ENCODE measurements around the gene LGALS3BP. TPM values are rescaled to one million over a fixed set of nuclear protein-coding genes. Genes with fewer than 3 reads are reported as not detected.

Gene LGALS3BP
- total and polyA plus RNA-seq, 4 donors: 183 to 479 (median 245) TPM

GRCh38 chr17:78992542-78993212 is 13.0 kb upstream of the LGALS3BP start:
- no peak for TF ChIP-seq CTCF (IDR thresholded peaks at IDR 0.05; ENCODE audit: control extremely low read depth, extremely low read depth)
- H3K9ac ChIP-seq (ENCODE audit: insufficient read depth in 1 of 2, low read length in 2 of 2): no peak overlapping the region
- 73 to 88% methylated on average over 12 of the region's 12 CpGs for WGBS, 2 donors
- no peak for DNase-seq
- no peak for ATAC-seq (ENCODE audit: insufficient read depth, low FRiP score)
- peaks cover 0 to 3% (median 0%) of the 10 kb centered on the region in 5 donors for H3K4me1 ChIP-seq (ENCODE audit: control insufficient read depth in 5 of 5, insufficient read depth in 5 of 5, low read length in 5 of 5)
- H3K4me3 ChIP-seq: no peak overlapping the region
- no peaks in the 10 kb centered on the region for H3K27me3 ChIP-seq (ENCODE audit: control insufficient read depth in 3 of 3, insufficient read depth in 3 of 3, low read length in 2 of 3)
- H3K9me3 ChIP-seq (ENCODE audit: control insufficient read depth in 4 of 4, insufficient read depth in 3 of 4, low read length in 3 of 4): no peaks in the 10 kb centered on the region
- H3K36me3 ChIP-seq (ENCODE audit: control insufficient read depth in 4 of 4, insufficient read depth in 4 of 4, low read length in 4 of 4): peaks cover 15 to 59% (median 31%) of the 10 kb centered on the region in 4 donors
- no peak overlapping the region for H3K27ac ChIP-seq (ENCODE audit: low read depth in 1 of 2, low read length in 1 of 2)

GRCh38 chr17:78991906-78992532 is 12.3 kb upstream of the LGALS3BP start:
- Histone ChIP-seq H3K27ac (ENCODE audit: low read depth in 1 of 2, low read length in 1 of 2) (no peak overlapping the region), H3K4me3 (no peak overlapping the region), H3K9me3 (ENCODE audit: control insufficient read depth in 4 of 4, insufficient read depth in 3 of 4, low read length in 3 of 4) (no peaks in the 10 kb centered on the region), H3K9ac (ENCODE audit: insufficient read depth in 1 of 2, low read length in 2 of 2) (no peak overlapping the region), H3K4me1 (ENCODE audit: control insufficient read depth in 5 of 5, insufficient read depth in 5 of 5, low read length in 5 of 5) (peaks cover 0 to 3% (median under 1%) of the 10 kb centered on the region in 5 donors), H3K27me3 (ENCODE audit: control insufficient read depth in 3 of 3, insufficient read depth in 3 of 3, low read length in 2 of 3) (no peaks in the 10 kb centered on the region), H3K36me3 (ENCODE audit: control insufficient read depth in 4 of 4, insufficient read depth in 4 of 4, low read length in 4 of 4) (peaks cover 12 to 53% (median 28%) of the 10 kb centered on the region in 4 donors)
- DNase-seq (no peak), ATAC-seq (ENCODE audit: insufficient read depth, low FRiP score) (no peak)
- WGBS, 2 donors: 94 to 95% methylated on average over 22 of the region's 22 CpGs
- no peak for TF ChIP-seq CTCF (IDR thresholded peaks at IDR 0.05; ENCODE audit: control extremely low read depth, extremely low read depth)

GRCh38 chr17:78991017-78991738 is 11.5 kb upstream of the LGALS3BP start:
- DNase-seq: no peak
- peaks cover 10 to 45% (median 26%) of the 10 kb centered on the region in 4 donors for H3K36me3 ChIP-seq (ENCODE audit: control insufficient read depth in 4 of 4, insufficient read depth in 4 of 4, low read length in 4 of 4)

More at GRCh38 chr17:78991017-78991738, 11.5 kb upstream of the LGALS3BP start:
- Histone ChIP-seq H3K4me3 (no peak overlapping the region), H3K27me3 (ENCODE audit: control insufficient read depth in 3 of 3, insufficient read depth in 3 of 3, low read length in 2 of 3) (no peaks in the 10 kb centered on the region), H3K4me1 (ENCODE audit: control insufficient read depth in 5 of 5, insufficient read depth in 5 of 5, low read length in 5 of 5) (peaks cover 0 to 10% (median 3%) of the 10 kb centered on the region in 5 donors), H3K27ac (ENCODE audit: low read depth in 1 of 2, low read length in 1 of 2) (no peak overlapping the region), H3K9ac (ENCODE audit: insufficient read depth in 1 of 2, low read length in 2 of 2) (no peak overlapping the region), H3K9me3 (ENCODE audit: control insufficient read depth in 4 of 4, insufficient read depth in 3 of 4, low read length in 3 of 4) (no peaks in the 10 kb centered on the region)
- 95 to 97% methylated on average over 33 of the region's 33 CpGs for WGBS, 2 donors
- TF ChIP-seq CTCF (IDR thresholded peaks at IDR 0.05; ENCODE audit: control extremely low read depth, extremely low read depth): no peak
- no peak for ATAC-seq (ENCODE audit: insufficient read depth, low FRiP score)
